ENCODE data around the gene BBS4.
"Not testable (repeated sequence)": the region's sequence is repeated elsewhere in the genome, so short reads cannot be mapped to it uniquely, and the experiment has no call there.

BBS4 gene

GRCh38 chr15:72722071-72722696 is 36.2 kb downstream of the BBS4 start:
- no peaks in the 10 kb centered on the region for H3K79me2 ChIP-seq (ENCODE audit: control insufficient read depth, low read length)
- no peaks in the 10 kb centered on the region for H4K20me1 ChIP-seq (ENCODE audit: control insufficient read depth, insufficient read depth, low read depth, low read length)
- no peaks in the 10 kb centered on the region for H3F3A ChIP-seq (ENCODE audit: control insufficient read depth, insufficient read depth)
- H3K4me1 ChIP-seq (ENCODE audit: control insufficient read depth, low read length): no peaks in the 10 kb centered on the region
- H3K4me2 ChIP-seq (ENCODE audit: low read length): no peak overlapping the region
- no peak overlapping the region for H3K4me3 ChIP-seq (ENCODE audit: low read length)
- H3K9me2 ChIP-seq (replicated peaks; ENCODE audit: control insufficient read depth, low read length): no peaks in the 10 kb centered on the region
- H3K9me3 ChIP-seq (ENCODE audit: control insufficient read depth, insufficient read depth, low read length): no peaks in the 10 kb centered on the region
- H3K27ac ChIP-seq (ENCODE audit: low read depth, low read length): no peak overlapping the region
- no peaks in the 10 kb centered on the region for H3K27me3 ChIP-seq (ENCODE audit: control insufficient read depth, low read length)
- H3K36me3 ChIP-seq (ENCODE audit: control insufficient read depth, low read length): no peaks in the 10 kb centered on the region
- TF ChIP-seq EZH2phosphoT487 (IDR thresholded peaks at IDR 0.05; ENCODE audit: borderline replicate concordance, low read length) (no peak), CTCF (IDR thresholded peaks at IDR 0.05; ENCODE audit: low read depth, low read length, poor library complexity, severe bottlenecking) (peak; percentile 87)

- H3K4me3 ChIP-seq (ENCODE audit: low read length): no peak overlapping the region
- TF ChIP-seq CTCF (IDR thresholded peaks at IDR 0.05; ENCODE audit: low read depth, low read length, poor library complexity, severe bottlenecking): no peak
- TF ChIP-seq EZH2phosphoT487 (IDR thresholded peaks at IDR 0.05; ENCODE audit: borderline replicate concordance, low read length): no peak
- H3K36me3 ChIP-seq (ENCODE audit: control insufficient read depth, low read length): no peaks in the 10 kb centered on the region
- H4K20me1 ChIP-seq (ENCODE audit: control insufficient read depth, insufficient read depth, low read depth, low read length): no peaks in the 10 kb centered on the region
- H3K27me3 ChIP-seq (ENCODE audit: control insufficient read depth, low read length): no peaks in the 10 kb centered on the region
- no peaks in the 10 kb centered on the region for H3K9me2 ChIP-seq (replicated peaks; ENCODE audit: control insufficient read depth, low read length)
- H3F3A ChIP-seq (ENCODE audit: control insufficient read depth, insufficient read depth): no peaks in the 10 kb centered on the region
- H3K9me3 ChIP-seq (ENCODE audit: control insufficient read depth, insufficient read depth, low read length): no peaks in the 10 kb centered on the region
- H3K79me2 ChIP-seq (ENCODE audit: control insufficient read depth, low read length): no peaks in the 10 kb centered on the region
- no peaks in the 10 kb centered on the region for H3K4me1 ChIP-seq (ENCODE audit: control insufficient read depth, low read length)
- H3K4me2 ChIP-seq (ENCODE audit: low read length): no peak overlapping the region
- no peak overlapping the region for H3K27ac ChIP-seq (ENCODE audit: low read depth, low read length)
Observed at GRCh38 chr15:72724028-72724427, 38.0 kb downstream of the BBS4 start.

- TF ChIP-seq EZH2phosphoT487 (IDR thresholded peaks at IDR 0.05; ENCODE audit: borderline replicate concordance, low read length): no peak
- Histone ChIP-seq H3K36me3 (ENCODE audit: control insufficient read depth, low read length) (no peaks in the 10 kb centered on the region), H3K9me2 (replicated peaks; ENCODE audit: control insufficient read depth, low read length) (no peaks in the 10 kb centered on the region), H3K27me3 (ENCODE audit: control insufficient read depth, low read length) (no peaks in the 10 kb centered on the region), H3K4me1 (ENCODE audit: control insufficient read depth, low read length) (no peaks in the 10 kb centered on the region), H3F3A (ENCODE audit: control insufficient read depth, insufficient read depth) (no peaks in the 10 kb centered on the region), H3K9me3 (ENCODE audit: control insufficient read depth, insufficient read depth, low read length) (no peaks in the 10 kb centered on the region), H3K79me2 (ENCODE audit: control insufficient read depth, low read length) (no peaks in the 10 kb centered on the region), H3K4me2 (ENCODE audit: low read length) (no peak overlapping the region), H4K20me1 (ENCODE audit: control insufficient read depth, insufficient read depth, low read depth, low read length) (no peaks in the 10 kb centered on the region), H3K27ac (ENCODE audit: low read depth, low read length) (no peak overlapping the region), H3K4me3 (ENCODE audit: low read length) (no peak overlapping the region)
Observed at GRCh38 chr15:72725446-72725845, 39.4 kb downstream of the BBS4 start.

- H3K79me2 ChIP-seq (ENCODE audit: control insufficient read depth, low read length); H3K9me3 ChIP-seq (ENCODE audit: control insufficient read depth, insufficient read depth, low read length); H3K9me2 ChIP-seq (replicated peaks; ENCODE audit: control insufficient read depth, low read length); H4K20me1 ChIP-seq (ENCODE audit: control insufficient read depth, insufficient read depth, low read depth, low read length); H3K27ac ChIP-seq (ENCODE audit: low read depth, low read length); H3F3A ChIP-seq (ENCODE audit: control insufficient read depth, insufficient read depth); H3K4me2 ChIP-seq (ENCODE audit: low read length); H3K27me3 ChIP-seq (ENCODE audit: control insufficient read depth, low read length); H3K4me3 ChIP-seq (ENCODE audit: low read length); H3K4me1 ChIP-seq (ENCODE audit: control insufficient read depth, low read length); H3K36me3 ChIP-seq (ENCODE audit: control insufficient read depth, low read length): not testable (repeated sequence)
Observed at GRCh38 chr15:72725851-72726250, 39.8 kb downstream of the BBS4 start.

Data from DOHH2 (cell line).